Suppressor macrophage treated with lipopolysaccharide for 1 hour (primary cell): Measurements from ENCODE around the gene POLR1H.

ENCODE experiments used
- DNase-seq, 3 donors: peaks; one replicate each; pipeline ENCODE4 v3.0.0-alpha.2; 2020 to 2022

The POLR1H gene

DNA sequence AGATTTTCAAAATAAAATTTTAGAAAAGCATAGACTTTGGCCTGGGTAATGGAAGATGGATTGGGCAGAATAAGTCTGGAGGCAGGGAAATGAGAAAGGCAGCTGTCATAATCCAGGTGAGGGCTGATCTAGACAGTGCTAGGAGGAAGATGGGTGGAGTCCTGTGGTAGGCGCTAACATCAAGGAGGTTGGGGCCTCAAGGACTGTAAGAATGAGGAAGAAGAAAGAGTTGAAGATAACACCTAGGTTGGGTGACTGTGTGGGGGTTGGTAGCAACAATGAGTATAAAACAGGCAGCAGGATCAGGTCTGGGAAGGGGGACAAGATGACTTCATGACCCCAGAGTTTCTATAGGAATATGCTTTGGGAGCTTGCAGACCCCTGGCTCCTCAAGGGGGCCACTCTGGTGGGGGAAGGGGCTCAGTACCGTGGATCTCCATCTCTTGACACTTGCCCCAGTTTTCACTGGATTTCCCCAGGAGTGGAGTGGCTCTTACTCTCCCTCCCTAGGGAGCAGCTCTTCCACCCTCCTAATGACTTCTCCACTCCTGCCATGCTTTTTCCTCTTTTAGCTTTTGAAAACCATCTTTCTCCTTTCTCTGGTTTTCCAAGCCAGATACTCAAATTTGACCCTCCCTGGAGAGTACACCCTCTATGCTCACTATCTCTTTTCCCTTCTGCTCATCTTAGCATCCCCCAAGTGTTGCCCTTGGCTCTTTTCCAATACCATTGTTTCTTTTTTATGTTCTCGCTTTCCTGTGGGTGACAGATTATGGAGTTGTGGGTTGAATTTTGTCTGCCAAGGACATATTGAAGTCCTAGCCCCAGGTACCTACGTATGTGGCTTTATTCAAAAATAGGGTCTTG, 37.1 kb downstream of the POLR1H start:
- no peak for DNase-seq

DNA sequence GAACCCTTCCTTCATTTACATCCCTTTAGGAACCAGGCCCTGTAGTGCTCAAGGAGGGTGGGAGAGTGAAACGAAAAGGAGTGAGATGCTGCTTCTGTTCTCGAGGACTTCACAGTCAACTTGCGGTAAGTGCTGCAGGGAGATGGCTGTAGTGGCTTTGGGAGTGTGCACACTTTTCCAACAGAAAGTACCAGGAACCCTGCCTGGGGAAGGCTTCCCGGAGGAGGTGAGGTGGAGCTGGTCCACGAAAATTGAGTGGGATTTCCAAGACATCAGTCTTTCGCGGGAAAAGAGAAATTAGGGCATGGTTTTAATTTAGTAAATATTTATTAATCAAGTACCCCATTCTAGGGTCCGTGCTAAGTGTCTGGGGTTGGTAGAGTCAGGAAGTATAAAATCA, 39.1 kb downstream of the POLR1H start:
- DNase-seq, result no peak

DNA sequence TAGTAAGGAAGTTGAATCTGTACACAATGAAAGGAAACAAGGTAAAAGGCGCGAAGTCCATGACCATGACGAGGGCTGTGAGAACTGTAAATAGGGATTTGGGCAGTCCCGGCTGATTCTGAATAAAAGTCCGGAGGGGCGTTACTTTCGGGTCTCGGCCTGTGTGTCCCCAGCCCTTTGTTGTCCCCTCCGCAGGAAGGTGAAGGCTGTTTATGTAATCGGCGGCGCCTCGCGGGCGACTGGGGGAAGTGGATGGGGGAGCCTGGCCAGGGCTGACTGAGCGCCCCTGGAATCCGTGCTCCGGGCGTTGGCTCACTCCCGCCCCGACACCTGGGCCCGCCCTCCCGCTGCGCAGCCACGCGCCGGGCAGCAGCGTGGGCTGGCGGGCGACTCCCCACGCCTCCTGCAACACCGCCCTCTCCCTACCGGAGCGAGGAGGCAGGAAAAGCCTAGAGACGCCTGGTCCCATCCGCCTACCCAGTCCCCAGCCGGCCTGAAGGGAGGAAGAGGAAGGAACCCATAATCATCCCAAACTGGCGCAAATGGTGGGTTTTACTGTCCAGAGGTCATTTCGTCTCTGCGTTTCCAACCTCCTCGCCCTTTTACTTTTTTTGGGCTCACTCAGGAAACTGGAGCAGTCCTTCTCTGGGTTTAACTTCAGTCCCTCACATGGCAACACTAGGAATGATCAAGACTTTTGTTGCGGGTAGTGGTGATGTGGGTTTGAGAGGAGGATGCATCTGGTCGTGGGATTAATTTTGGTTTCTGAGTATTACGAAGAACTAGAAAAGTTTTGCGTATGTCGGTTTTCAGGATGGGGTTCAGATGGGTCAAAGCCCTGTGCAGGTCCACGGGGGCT, 39.7 kb downstream of the POLR1H start:
- DNase-seq, result peak; percentile 63 to 83 (median 68)

DNA sequence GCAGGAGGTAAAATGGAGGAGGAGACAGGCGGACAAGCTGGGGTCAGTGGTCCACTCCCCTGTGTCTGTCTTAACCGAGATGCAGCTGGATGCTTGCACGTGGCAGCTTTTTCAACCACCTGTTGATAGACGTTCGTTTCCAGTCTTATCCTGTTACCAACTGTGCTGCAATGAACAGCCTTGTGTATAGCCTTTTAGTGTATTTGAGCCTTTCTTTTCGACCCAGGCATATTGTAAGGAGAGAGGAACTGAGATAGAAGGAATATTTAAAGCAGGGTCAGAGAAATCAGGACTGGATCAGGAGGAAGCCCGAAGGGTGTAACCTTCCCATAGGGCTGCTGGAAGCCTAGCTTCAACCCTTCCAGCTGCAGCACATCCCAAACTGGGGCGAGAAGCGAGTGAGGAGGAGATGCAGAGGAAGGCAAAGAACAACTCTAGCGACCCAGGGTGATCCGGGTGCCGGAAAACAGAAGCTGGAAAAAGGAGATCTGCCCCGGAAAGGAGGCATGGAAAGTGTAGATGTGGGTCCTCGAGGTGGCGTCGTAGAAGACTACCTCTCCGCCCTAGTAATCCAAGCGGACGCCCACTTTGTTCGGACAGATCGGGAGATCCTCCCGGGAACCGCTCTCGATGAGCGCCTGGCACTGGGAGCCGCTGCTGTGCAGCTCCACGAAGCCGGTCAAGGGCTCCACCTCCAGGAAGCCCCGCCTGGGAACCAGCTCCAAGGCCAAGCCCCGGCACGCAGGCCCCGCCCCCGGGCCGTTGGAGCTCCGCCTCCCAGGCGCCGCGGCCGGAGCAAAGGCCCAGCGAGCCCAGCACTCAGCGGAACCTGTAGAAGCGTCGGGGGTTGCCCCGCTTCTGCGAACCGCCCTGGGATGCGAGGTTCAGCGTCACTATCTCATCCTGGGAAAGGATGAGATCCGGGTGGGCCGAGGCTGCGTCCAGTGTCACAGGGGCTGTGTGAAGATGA, 40.7 kb downstream of the POLR1H start:
- peak; percentile 90 to 96 (median 92) for DNase-seq

DNA sequence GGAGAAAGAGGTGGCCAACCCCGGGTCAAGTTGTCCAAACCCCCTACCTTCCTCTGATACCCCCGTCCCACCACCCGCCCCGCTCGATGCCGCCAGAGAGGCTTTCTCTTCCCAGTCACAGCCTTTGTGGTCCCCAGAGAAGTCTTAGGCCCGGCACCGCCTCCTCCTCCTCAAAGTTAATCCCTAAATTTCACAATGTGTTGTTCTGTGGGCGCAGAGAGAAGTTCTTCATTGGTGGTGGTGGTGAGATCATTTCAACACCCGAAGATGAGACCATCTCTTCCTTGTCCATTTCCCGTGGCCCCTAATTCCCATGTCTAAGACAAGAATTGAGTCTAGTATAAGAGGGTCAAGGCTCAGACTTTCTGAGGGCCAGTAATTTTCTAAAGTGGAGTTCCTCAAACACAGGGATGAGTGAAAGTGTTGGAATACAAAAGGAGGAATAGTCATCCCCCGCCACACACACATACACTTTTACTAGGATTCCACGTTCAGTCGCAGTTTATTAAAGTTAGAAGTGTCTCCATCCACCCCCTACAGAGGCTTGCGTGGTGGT, 41.4 kb downstream of the POLR1H start:
- DNase-seq, result peak; percentile 91 to 97 (median 94)

DNA sequence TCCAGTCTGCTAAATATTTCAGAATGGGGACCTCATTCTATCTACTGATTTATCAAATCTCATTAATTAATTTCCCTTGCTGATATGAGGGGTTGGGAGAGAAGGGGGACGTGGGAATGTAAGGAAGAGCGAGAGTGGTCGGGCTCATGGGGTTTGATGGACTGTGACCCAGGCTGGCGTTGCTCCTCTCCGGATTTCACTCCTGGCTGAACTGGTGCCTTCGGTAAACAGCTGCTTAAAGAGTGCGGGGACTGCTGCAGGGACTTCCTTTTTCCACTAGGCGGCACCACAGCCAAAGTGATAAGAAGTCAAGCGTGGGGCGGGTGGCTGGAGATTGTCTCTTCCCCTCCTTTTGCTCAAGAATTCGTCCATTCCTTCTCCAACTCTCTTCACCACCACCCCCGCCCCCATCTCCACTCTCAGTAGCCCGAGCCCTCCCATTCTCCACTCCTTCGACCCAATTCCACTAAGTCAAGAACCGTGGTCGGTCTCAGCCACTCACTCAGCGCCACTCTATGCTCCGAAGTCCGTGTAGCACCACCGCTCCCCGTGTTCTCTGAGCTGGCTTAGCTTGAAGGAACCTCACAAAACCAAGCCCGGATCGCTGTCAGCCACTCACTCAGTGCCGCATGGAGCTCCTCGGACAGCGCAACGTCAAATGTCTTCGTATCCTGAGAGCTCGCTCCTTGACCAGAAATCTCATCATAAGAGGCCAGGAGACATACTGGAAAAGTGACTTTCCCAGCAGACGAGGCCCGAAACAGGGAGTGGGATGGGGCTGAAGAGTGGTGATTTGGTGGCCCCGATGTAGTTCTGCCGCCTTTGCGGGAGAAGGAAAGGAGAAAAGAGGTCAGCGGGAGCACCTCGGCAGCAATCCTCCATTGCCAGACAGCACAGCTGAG, 42.2 kb downstream of the POLR1H start:
- peak; percentile 90 to 95 (median 92) for DNase-seq

DNA sequence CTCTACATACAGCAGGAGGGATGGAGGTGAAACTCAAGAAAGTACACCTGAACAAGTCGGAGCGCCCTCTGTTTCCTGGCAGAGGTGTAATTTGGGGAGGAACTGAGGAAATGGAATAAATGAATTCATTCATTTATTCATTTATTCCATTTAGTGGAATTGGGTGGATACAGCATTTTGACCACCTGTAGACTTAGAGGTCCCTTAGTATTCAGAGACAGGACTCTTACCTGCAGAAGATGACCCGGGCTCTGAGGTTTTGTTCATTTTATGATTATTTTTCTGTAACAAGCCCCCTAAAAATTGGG, 42.8 kb downstream of the POLR1H start:
- no peak for DNase-seq

DNA sequence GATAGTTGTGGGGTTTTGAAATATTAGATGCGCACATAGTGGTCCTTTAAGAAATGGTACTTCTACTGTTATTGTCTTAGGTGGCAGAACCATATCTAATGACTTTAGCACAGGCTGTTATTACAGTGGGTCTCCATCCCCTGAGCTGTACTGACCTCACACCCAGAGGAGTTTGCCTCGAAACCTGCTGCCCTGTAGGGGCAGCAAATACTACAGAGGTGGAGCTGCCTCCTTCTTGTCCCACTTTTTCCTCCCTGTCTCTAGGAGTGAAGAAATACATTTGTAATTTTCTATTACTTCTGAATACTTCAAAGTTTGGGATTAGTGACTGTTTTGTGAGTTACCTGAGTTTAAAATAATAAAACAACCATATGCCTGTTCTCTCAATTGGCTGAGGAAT, 43.6 kb downstream of the POLR1H start:
- no peak for DNase-seq

DNA sequence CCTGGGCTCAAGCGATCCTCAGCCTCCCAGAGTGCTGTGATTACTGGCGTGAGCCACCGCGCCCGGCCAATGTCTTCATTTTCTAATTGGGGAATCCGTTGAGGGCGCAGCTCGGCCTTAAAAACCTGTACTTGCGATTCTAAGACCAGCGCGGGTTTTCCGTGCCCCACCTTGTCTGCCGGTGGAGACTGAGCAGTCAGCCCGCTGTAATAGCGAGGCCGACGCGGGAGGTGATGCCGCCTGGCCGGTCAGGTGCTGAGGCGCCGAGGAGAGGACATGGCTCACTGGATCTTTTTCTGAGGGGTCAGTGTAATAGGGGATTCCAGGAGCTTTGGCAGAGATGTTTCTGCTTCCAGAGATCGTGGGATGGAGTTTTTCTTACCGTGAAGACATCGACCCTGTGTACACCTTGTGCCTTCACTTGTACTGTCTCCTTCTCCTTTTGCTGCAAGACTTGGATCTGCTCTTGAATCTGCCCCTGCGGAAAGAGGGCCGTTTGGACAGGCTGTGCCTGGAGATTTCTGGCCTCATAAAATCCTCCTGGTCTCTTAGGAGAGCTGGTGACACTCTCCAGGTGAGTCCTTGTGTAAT, 50.3 kb downstream of the POLR1H start:
- no peak for DNase-seq

DNA sequence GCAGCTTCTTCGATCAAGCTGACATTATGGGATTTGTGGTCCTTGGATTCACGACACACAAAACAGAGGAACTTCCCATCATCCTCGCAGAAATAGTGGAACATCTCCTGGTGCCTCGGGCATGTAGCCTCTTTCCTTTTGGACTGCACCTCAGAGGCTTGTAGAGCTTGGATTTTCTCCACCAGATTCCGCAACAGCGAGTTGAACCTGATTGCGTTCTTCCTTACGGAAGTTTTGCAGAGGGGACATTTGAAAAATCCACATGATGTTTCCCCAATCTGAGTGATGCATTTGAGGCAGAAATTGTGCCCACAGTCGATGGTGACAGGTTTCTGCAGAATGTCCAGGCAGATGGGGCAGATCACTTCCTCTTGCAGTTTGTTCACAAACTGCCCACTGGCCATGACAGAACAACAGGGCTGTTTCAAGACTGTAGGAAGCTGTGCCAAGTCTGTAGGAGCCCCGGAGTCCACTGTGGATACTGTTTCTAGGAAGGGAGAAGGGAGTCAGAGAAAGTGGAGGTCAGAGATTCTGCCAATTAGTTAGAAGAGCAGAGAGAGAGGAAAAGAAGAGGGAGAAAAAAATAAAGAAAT, 51.4 kb downstream of the POLR1H start:
- DNase-seq, result peak; percentile 59 to 67 (median 60)

DNA sequence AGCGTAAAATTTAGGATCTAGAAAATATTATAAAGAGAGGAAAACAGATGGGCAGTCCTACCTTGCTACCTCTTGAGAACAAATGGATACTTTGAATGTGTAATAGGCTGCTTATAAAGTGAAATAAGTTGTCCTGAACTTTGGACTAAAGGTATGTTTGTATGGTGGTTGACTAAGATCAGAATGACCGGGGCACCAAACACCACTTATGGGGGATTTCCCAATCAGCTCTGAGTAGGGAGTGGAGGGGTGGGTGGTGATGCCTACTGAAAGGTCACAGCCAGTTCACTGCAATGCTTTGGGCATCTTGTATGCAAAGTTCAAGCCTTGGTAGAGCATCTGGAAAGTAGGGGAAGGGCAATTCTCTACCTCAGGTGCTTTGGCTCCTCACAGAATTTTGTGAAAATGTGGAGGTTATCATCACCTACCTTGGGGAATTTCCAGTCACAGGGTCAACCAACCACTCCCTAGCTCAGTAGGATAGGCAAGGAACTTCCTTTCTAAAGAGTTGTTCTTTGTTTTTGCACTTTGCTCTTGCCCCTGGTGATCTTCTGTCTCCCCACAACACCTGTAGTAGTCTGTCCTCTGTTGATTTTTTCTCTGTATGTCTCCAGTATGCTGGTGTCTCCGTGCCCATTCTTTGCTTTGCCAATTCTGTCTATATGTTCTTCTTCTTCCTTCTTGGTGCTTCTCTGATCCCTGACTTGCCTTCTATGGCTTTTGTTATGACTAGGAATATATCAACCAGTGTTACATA, 52.1 kb downstream of the POLR1H start, which contains the start of gene TRIM31:
Gene TRIM31 (minus strand): TSS at position 88 of the 757 bp plus-strand sequence. CDS start 285 bp downstream, outside the sequence.
- peak; percentile 63 to 74 (median 70) for DNase-seq

DNA sequence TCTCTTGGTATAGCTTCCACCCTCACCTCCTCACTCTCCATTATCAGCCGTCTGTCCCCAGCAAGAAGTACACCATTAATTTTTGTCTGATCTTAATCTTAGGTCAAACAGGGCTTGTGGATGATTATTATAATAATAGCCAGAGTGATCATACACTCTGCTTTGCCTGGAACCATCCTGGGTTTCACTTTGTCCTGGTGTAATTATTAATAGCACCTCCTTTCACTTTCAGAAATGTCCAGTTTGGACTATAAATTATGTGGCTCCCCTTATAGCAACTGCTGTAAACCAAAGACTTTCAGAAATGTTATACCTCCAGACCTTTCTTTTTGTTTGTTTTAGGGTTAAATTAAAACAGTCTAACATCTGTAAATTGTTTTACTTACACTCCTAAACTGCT, 52.8 kb downstream of the POLR1H start:
- no peak for DNase-seq
